MM.1S (cell line): ENCODE measurements around the gene CKLF.

Experiments used
- CTCF ChIP-seq: fragments of 300-600 bp; sonication (generic); IDR thresholded peaks from 2 replicates; pipeline ENCODE4 v1.5.1; 2016; ENCODE audit warnings: antibody characterized with exemption, low read length, mixed read lengths
- EZH2 ChIP-seq: fragments of 300-600 bp; sonication (generic); optimal IDR thresholded peaks from 2 replicates; pipeline ENCODE3; 2017; ENCODE audit warnings: low read depth, mild to moderate bottlenecking, antibody characterized with exemption, low read length, mixed read lengths

GRCh38 chr16:66525396-66526180, 26.8 kb upstream of the CKLF start:
- no peak for TF ChIP-seq CTCF
- no peak for TF ChIP-seq EZH2
